LNCAP (cell line): ENCODE data around the gene ARHGAP31.

Experiments
- CTCF ChIP-seq: fragments of 450-650 bp; IDR thresholded peaks from 2 replicates; pipeline ENCODE4 v1.5.1; 2017; ENCODE audit warnings: mild to moderate bottlenecking

Gene ARHGAP31

DNA sequence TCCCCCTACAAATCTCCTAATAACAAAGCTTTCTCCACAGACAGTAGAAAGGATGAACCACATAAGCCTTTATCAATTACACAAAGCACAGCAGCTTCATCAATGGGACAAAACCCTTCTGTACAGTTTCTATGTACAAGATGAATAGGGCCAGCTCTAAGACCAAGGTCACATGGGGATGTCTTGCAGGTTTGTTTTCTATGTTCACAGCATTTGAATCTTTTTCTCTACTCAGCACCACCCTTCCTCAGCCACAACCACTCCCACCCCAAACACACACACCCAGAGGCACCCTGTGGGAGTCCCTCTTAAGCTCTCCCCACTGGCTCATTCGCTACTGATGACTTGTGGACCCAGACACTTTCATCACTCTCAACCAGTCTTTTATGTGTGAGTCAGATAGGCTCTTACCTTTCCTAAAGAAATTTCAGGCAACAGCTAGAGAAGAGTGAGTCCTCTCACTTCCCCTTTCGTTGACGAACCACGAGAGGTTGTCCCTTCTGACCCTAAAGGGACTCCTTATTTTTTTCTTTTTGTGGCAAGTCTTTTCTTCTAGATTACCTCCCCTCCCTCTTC lies 57.9 kb downstream of the ARHGAP31 start:
- TF ChIP-seq CTCF, result no peak

DNA sequence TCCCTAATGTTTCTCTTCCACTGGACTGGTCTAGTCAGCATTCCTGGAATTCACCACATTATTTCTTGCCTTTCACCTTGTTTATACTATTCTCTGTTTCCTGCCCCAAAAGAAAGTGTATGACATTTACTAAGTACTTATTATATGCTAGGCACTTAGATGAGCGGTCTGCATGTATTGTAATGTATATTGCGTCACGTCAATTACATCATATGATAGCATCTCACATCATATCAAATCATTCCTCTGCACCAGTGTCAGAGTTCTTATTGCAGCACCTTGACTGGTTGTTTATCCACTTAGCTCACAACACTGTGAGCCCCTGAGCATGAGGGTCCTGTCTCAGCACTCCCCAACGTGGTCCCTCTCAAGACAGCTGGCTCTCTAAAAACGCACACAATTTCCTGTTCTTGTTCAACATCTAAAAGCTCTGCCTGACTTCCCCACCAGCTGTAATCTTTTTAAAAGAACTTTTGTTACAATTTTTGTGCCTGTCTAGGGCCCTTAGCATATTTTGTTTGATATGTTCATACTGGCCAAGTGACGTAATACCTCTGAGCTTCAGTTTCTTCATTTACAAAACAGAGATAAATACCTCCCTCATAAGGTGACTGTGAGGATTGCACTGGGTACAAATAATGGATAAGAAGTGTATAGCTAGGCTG lies 58.8 kb downstream of the ARHGAP31 start:
- TF ChIP-seq CTCF, result no peak

DNA sequence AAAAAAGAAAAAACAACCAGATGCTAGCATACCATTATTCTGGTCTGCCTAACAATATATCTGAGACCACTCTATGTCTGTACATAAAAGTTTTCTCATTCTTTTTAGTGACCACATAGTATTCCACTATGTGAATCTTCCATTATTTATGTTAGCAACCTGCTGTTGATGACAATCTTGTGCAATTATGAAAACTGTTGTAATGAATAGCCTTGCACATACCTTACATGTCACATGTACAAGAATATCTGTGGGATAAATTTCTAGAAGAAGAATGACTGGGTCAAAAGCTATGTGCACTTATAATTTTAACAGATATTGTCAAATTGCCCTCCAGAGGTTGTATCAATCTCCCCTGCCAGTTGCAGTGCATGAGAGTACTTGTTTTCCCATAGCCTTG lies 62.5 kb downstream of the ARHGAP31 start:
- no peak for TF ChIP-seq CTCF

DNA sequence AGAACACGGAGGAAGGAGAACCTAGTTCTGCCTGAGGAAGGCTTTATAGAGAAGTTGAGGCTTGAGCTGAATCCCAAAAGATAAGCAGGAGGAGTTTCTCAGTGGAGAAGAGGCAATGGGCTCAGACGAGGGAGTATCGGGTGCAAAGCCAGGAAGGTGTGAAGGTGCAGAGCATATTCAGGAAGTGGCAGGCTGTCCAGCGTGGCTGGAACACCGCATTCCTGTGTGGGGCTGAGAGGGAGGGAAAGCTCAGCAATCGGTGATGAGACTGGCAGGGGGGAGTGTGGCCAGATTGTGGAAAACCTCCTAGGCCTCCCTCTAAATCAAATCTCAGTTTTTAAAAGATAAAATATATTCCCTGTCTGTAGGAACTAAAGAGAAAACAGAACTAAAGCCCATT lies 63.0 kb downstream of the ARHGAP31 start:
- no peak for TF ChIP-seq CTCF

DNA sequence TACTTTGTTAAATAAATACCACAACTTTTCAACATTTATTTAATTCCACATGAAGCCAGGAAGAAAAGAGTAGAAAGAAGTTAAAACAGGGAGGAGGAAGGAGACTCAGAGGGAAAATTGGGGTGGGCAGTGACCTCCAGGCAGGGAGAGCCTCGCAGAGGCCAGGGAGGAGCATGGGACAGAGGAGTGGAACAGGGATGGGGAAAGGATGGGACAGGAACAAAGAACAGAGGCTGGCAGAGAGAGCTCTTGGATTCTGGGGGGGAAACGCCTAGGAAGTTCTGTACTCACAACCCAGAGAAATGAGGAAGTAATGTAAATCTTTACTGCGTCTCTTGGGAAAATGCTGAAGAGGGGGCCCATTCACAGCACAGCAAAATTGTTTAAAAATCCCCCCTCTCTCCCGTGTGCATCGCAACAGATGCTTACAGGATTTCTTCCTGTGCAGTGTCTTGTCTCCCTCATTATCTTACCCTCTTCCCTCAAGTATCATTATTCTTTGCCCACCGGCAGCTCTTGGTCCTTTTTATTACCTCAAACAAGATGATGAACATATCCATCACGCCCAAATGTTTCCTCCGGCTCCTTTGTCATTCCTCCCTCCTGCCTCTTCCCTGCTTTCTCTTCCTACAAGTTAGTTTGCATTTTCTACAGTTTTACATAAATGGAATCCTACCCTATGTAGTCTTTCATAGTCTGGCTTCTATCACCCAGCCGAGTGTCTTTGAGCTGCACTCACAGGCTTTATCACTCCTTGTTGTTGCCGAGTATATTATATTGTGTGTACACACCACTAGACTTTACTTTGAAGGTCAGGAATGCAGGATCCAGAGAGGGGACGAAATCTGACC lies 65.5 kb downstream of the ARHGAP31 start:
- no peak for TF ChIP-seq CTCF

GRCh38 chr3:119360736-119361462 lies 66.7 kb downstream of the ARHGAP31 start:
- TF ChIP-seq CTCF, result no peak

- TF ChIP-seq CTCF, result no peak
These were observed 67.8 kb downstream of the ARHGAP31 start for GRCh38 chr3:119362010-119362409.
